AG04450 (cell line): ENCODE results near the gene CHD1L. TPM values are rescaled to one million over a fixed set of nuclear protein-coding genes. Genes with fewer than 3 reads are reported as not detected.

Source experiments
- CTCF ChIA-PET: fragments of 300-600, 350-600 bp; formaldehyde crosslinking; extraction: SDS; loops from one replicate; lab custom pipeline; 2022; ENCODE audit warnings: antibody characterized with exemption, inconsistent platforms; lab: Charles Lee
- POLR2A ChIA-PET: fragments of 350-600 bp; formaldehyde crosslinking; extraction: SDS; loops from one replicate; lab custom pipeline; 2021; ENCODE audit warnings: antibody characterized with exemption, inconsistent platforms; lab: Yijun Ruan, JAX
- DNase-seq: peaks from one replicate; pipeline ENCODE4 v3.0.0-alpha.2; 2011; ENCODE audit warnings: low read depth, low spot score
- H3K27ac ChIP-seq: one replicate; pipeline ENCODE4 v1.5.1; 2012; ENCODE audit warnings: low read depth, low read length, control low read depth
- H3K27me3 ChIP-seq: one replicate; pipeline ENCODE4 v1.6.0; 2012; ENCODE audit warnings: low read length; ENCODE audit not compliant: control insufficient read depth, insufficient read depth
- H3K4me3 ChIP-seq: 2 replicates; pipeline ENCODE4 v1.5.1; 2011; ENCODE audit warnings: mild to moderate bottlenecking, low read depth, low read length, control low read depth
- H3K9me3 ChIP-seq: 2 replicates; pipeline ENCODE4 v1.5.1; 2012; ENCODE audit warnings: low read length; ENCODE audit not compliant: control insufficient read depth, insufficient read depth
- CTCF ChIP-seq: IDR thresholded peaks from 2 replicates; pipeline ENCODE4 v1.5.1; 2011; ENCODE audit warnings: low read depth, low read length, control low read depth, inconsistent platforms
- polyA plus RNA-seq: library from polyadenylated mRNA; depleted of rRNA; stranded (reverse); fragments of >200 nt; gene quantifications from 2 replicates; pipeline ENCODE4 v1.2.3, GENCODE V29; 2011

The CHD1L gene
- polyA plus RNA-seq, 1 experiment, result 40.1 TPM

- no peaks in the 10 kb centered on the region for H3K27me3 ChIP-seq
- no peak for DNase-seq
- H3K9me3 ChIP-seq, result no peaks in the 10 kb centered on the region
- no peak overlapping the region for H3K27ac ChIP-seq
- ChIA-PET POLR2A (no interaction called here), CTCF (no interaction called here)
- no peak for TF ChIP-seq CTCF
- no peak overlapping the region for H3K4me3 ChIP-seq
Observed at GRCh38 chr1:147215540-147215916, 27.0 kb upstream of the CHD1L start.

- POLR2A ChIA-PET, result no interaction called here
- TF ChIP-seq CTCF, result no peak
- CTCF ChIA-PET, result no interaction called here
- Histone ChIP-seq H3K9me3 (no peaks in the 10 kb centered on the region), H3K4me3 (no peak overlapping the region), H3K27me3 (no peaks in the 10 kb centered on the region), H3K27ac (no peak overlapping the region)
- no peak for DNase-seq
Observed at GRCh38 chr1:147216124-147216523, 26.4 kb upstream of the CHD1L start.

- Histone ChIP-seq H3K27me3 (no peaks in the 10 kb centered on the region), H3K27ac (no peak overlapping the region), H3K9me3 (no peaks in the 10 kb centered on the region), H3K4me3 (no peak overlapping the region)
- ChIA-PET POLR2A (interaction anchor here (0.5 kb wide), 1 partner anchor 1358 kb away, joined by 5 read pairs; the partner anchor contains the start of gene PIAS3), CTCF (no interaction called here)
- TF ChIP-seq CTCF, result no peak
- no peak for DNase-seq
Observed at GRCh38 chr1:147217141-147217540, 25.3 kb upstream of the CHD1L start.

GRCh38 chr1:147218606-147219005 lies 23.9 kb upstream of the CHD1L start:
- H3K9me3 ChIP-seq, result no peaks in the 10 kb centered on the region
- ChIA-PET CTCF (interaction anchor here (0.7 kb wide), 1 partner anchor 26 kb away, joined by 3 read pairs; no protein-coding TSS in a partner anchor), POLR2A (no interaction called here)
- H3K4me3 ChIP-seq, result no peak overlapping the region
- no peaks in the 10 kb centered on the region for H3K27me3 ChIP-seq
- no peak for TF ChIP-seq CTCF
- H3K27ac ChIP-seq, result no peak overlapping the region
- DNase-seq, result no peak

- no peaks in the 10 kb centered on the region for H3K27me3 ChIP-seq
- TF ChIP-seq CTCF, result no peak
- DNase-seq, result no peak
- ChIA-PET POLR2A (interaction anchor here (1.1 kb wide), 1 partner anchor 56 kb away, joined by 3 read pairs; no protein-coding TSS in a partner anchor), CTCF (interaction anchor here (0.8 to 1.8 kb wide), 4 partner anchors 14 to 55 kb away, joined by 3 to 6 read pairs (median 4); partner anchors contain the start of gene CHD1L)
- H3K4me3 ChIP-seq, result no peak overlapping the region
- H3K27ac ChIP-seq, result no peak overlapping the region
- no peaks in the 10 kb centered on the region for H3K9me3 ChIP-seq
Observed at GRCh38 chr1:147223740-147224615, 18.5 kb upstream of the CHD1L start.
